Measurements from ENCODE around the gene STIM2. TPM values are rescaled to one million over a fixed set of nuclear protein-coding genes. Genes with fewer than 3 reads are reported as not detected.

The STIM2 gene
- total RNA-seq, 2 experiments from 2014 or later, result 54.6 to 66.3 TPM

GRCh38 chr4:27042411-27042810 lies 181.8 kb downstream of the STIM2 start:
- no peak overlapping the region for H3K4me3 Mint-ChIP-seq
- ATAC-seq (no peak), DNase-seq (no peak)
- no peak overlapping the region for H3K27ac Mint-ChIP-seq
- no peaks in the 10 kb centered on the region for H3K9me3 Mint-ChIP-seq (ENCODE audit: low read depth)
- CTCF ChIA-PET, result no interaction called here
- H3K36me3 Mint-ChIP-seq, result no peaks in the 10 kb centered on the region
- peaks cover 35% of the 10 kb centered on the region for H3K27me3 Mint-ChIP-seq
- H3K4me1 Mint-ChIP-seq, result peaks cover 4% of the 10 kb centered on the region

- H3K27ac Mint-ChIP-seq, result no peak overlapping the region
- no peaks in the 10 kb centered on the region for H3K9me3 Mint-ChIP-seq (ENCODE audit: low read depth)
- ATAC-seq, result no peak
- no peak for DNase-seq
- H3K4me3 Mint-ChIP-seq, result no peak overlapping the region
- H3K36me3 Mint-ChIP-seq, result no peaks in the 10 kb centered on the region
- CTCF ChIA-PET, result no interaction called here
- H3K27me3 Mint-ChIP-seq, result peaks cover 32% of the 10 kb centered on the region
- peaks cover 5% of the 10 kb centered on the region for H3K4me1 Mint-ChIP-seq
Observed at GRCh38 chr4:27043200-27043599, 182.6 kb downstream of the STIM2 start.

DNA sequence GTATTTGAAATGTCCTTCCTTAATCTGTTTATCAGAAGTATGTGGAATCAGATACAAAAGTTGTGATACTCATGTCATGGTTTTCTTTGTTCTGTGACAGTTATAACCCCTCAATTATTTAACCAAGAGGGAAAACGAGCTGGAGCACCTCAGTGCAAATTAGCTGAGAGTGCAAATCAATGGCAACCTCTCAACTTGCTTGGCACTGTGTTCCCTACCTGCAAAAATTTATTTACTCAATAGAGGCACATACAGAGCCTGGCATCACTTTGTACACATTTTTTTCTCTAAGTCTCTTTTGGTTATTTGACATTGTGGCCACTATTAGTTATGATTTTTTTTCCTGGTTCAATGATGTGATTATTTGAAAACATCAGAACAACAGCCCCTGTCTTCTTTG lies 186.2 kb downstream of the STIM2 start:
- H3K27ac Mint-ChIP-seq, result no peak overlapping the region
- no peaks in the 10 kb centered on the region for H3K36me3 Mint-ChIP-seq
- no peak overlapping the region for H3K4me3 Mint-ChIP-seq
- DNase-seq, result no peak
- peaks cover 2% of the 10 kb centered on the region for H3K4me1 Mint-ChIP-seq
- no peaks in the 10 kb centered on the region for H3K9me3 Mint-ChIP-seq (ENCODE audit: low read depth)
- CTCF ChIA-PET, result interaction anchor here (1.4 kb wide), 1 partner anchor 9 kb away, joined by 3 read pairs; no protein-coding TSS in a partner anchor
- H3K27me3 Mint-ChIP-seq, result peaks cover 48% of the 10 kb centered on the region
- ATAC-seq, result no peak

GRCh38 chr4:27048429-27049238 lies 188.0 kb downstream of the STIM2 start:
- no peak for ATAC-seq
- Mint-ChIP-seq H3K4me3 (no peak overlapping the region), H3K27me3 (peaks cover 45% of the 10 kb centered on the region), H3K27ac (no peak overlapping the region), H3K36me3 (no peaks in the 10 kb centered on the region), H3K4me1 (peaks cover 2% of the 10 kb centered on the region), H3K9me3 (ENCODE audit: low read depth) (no peaks in the 10 kb centered on the region)
- CTCF ChIA-PET, result interaction anchor here (0.6 to 1.5 kb wide), 6 partner anchors 12 to 1884 kb away, joined by 3 to 4 read pairs (median 4); no protein-coding TSS in a partner anchor
- DNase-seq, result no peak

GRCh38 chr4:27049239-27049829 lies 188.7 kb downstream of the STIM2 start:
- H3K27me3 Mint-ChIP-seq, result peaks cover 44% of the 10 kb centered on the region
- CTCF ChIA-PET, result interaction anchor here (1.0 to 1.2 kb wide), 2 partner anchors 12 to 36 kb away, joined by 3 to 4 read pairs; no protein-coding TSS in a partner anchor
- H3K4me3 Mint-ChIP-seq, result no peak overlapping the region
- H3K4me1 Mint-ChIP-seq, result peaks cover 2% of the 10 kb centered on the region
- ATAC-seq (no peak), DNase-seq (no peak)
- no peaks in the 10 kb centered on the region for H3K9me3 Mint-ChIP-seq (ENCODE audit: low read depth)
- H3K36me3 Mint-ChIP-seq, result no peaks in the 10 kb centered on the region
- H3K27ac Mint-ChIP-seq, result no peak overlapping the region

DNA sequence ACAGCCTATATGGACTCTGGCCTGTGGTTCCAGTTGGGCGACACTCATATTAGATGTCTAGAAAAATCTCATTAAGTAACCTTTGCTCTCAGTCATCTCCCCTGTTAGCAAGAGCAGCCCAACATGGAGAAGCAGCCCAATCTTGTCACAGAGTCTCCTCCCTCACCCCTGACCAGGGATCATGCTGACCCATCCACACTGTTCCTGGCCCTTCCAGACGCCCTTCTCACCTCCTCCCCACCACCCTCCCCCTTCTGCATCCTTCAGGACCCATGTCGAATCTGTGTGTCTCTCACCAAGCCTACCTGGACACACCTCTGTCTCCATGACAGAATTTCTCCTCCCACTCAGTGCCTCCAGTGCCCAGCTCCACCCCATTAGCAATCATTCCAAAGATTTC lies 190.1 kb downstream of the STIM2 start:
- no peak overlapping the region for H3K27ac Mint-ChIP-seq
- ATAC-seq (no peak), DNase-seq (no peak)
- H3K27me3 Mint-ChIP-seq, result peaks cover 32% of the 10 kb centered on the region
- H3K9me3 Mint-ChIP-seq (ENCODE audit: low read depth), result no peaks in the 10 kb centered on the region
- H3K4me3 Mint-ChIP-seq, result no peak overlapping the region
- CTCF ChIA-PET, result interaction anchor here (0.7 kb wide), 1 partner anchor 66 kb away, joined by 3 read pairs; no protein-coding TSS in a partner anchor
- no peaks in the 10 kb centered on the region for H3K36me3 Mint-ChIP-seq
- H3K4me1 Mint-ChIP-seq, result peaks cover 2% of the 10 kb centered on the region

GRCh38 chr4:27055221-27055760 lies 194.7 kb downstream of the STIM2 start:
- CTCF ChIA-PET, result interaction anchor here (0.6 to 1.2 kb wide), 2 partner anchors 9 to 620 kb away, joined by 3 read pairs; no protein-coding TSS in a partner anchor
- DNase-seq, result no peak
- Mint-ChIP-seq H3K27me3 (peaks cover 18% of the 10 kb centered on the region), H3K4me1 (no peaks in the 10 kb centered on the region), H3K4me3 (no peak overlapping the region), H3K27ac (no peak overlapping the region), H3K9me3 (ENCODE audit: low read depth) (no peaks in the 10 kb centered on the region), H3K36me3 (no peaks in the 10 kb centered on the region)
- ATAC-seq, result no peak

GRCh38 chr4:27056281-27056680 lies 195.6 kb downstream of the STIM2 start:
- Mint-ChIP-seq H3K4me1 (no peaks in the 10 kb centered on the region), H3K9me3 (ENCODE audit: low read depth) (no peaks in the 10 kb centered on the region), H3K36me3 (no peaks in the 10 kb centered on the region), H3K27me3 (peaks cover 11% of the 10 kb centered on the region), H3K4me3 (no peak overlapping the region), H3K27ac (no peak overlapping the region)
- DNase-seq (no peak), ATAC-seq (no peak)
- CTCF ChIA-PET, result interaction anchor here (1.2 kb wide), 1 partner anchor 10 kb away, joined by 3 read pairs; no protein-coding TSS in a partner anchor

DNA sequence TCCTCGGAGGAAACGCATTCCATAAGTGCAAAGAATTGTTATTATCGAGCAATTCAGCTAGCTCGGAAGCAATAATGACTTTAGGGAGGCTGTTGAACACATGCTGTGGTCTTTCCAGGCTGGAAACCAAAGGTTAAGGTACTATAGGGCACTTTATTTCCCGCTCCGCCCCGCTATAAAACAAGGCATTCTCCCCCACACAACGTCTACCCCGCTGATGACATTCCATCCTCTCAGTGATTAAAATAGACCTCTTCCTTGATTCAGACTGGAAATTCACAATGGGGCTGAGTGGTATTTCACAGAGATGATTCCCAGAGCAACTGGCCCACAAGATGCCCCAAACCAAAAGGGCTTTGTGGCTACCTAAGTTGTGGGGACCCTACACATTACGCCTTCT lies 196.4 kb downstream of the STIM2 start:
- Mint-ChIP-seq H3K4me3 (no peak overlapping the region), H3K4me1 (no peaks in the 10 kb centered on the region)
- CTCF ChIA-PET, result no interaction called here

GRCh38 chr4:27057662-27058061 lies 197.0 kb downstream of the STIM2 start:
- ATAC-seq, result no peak
- CTCF ChIA-PET, result no interaction called here

More for the DNA sequence above, 196.4 kb downstream of the STIM2 start:
- H3K27me3 Mint-ChIP-seq, result peaks cover 8% of the 10 kb centered on the region
- ATAC-seq (no peak), DNase-seq (no peak)
- no peaks in the 10 kb centered on the region for H3K9me3 Mint-ChIP-seq (ENCODE audit: low read depth)
- no peaks in the 10 kb centered on the region for H3K36me3 Mint-ChIP-seq
- H3K27ac Mint-ChIP-seq, result no peak overlapping the region

GRCh38 chr4:27058819-27059406 lies 198.3 kb downstream of the STIM2 start:
- Mint-ChIP-seq H3K4me1 (no peaks in the 10 kb centered on the region), H3K27me3 (peaks cover 6% of the 10 kb centered on the region), H3K27ac (no peak overlapping the region), H3K36me3 (no peaks in the 10 kb centered on the region), H3K4me3 (no peak overlapping the region), H3K9me3 (ENCODE audit: low read depth) (no peaks in the 10 kb centered on the region)
- no peak for DNase-seq
- CTCF ChIA-PET, result no interaction called here
- no peak for ATAC-seq

More at GRCh38 chr4:27057662-27058061, 197.0 kb downstream of the STIM2 start:
- Mint-ChIP-seq H3K27me3 (peaks cover 8% of the 10 kb centered on the region), H3K4me3 (no peak overlapping the region), H3K27ac (no peak overlapping the region), H3K9me3 (ENCODE audit: low read depth) (no peaks in the 10 kb centered on the region), H3K4me1 (no peaks in the 10 kb centered on the region), H3K36me3 (no peaks in the 10 kb centered on the region)
- DNase-seq, result no peak

GRCh38 chr4:27059446-27059845 lies 198.8 kb downstream of the STIM2 start:
- Mint-ChIP-seq H3K27me3 (peaks cover 6% of the 10 kb centered on the region), H3K4me3 (no peak overlapping the region), H3K36me3 (no peaks in the 10 kb centered on the region), H3K9me3 (ENCODE audit: low read depth) (no peaks in the 10 kb centered on the region), H3K27ac (no peak overlapping the region), H3K4me1 (no peaks in the 10 kb centered on the region)
- DNase-seq (no peak), ATAC-seq (no peak)
- CTCF ChIA-PET, result no interaction called here

- no peak for DNase-seq
- no peak overlapping the region for H3K4me3 Mint-ChIP-seq
- H3K9me3 Mint-ChIP-seq (ENCODE audit: low read depth), result no peaks in the 10 kb centered on the region
- no peak for ATAC-seq
- CTCF ChIA-PET, result interaction anchor here (0.8 kb wide), 1 partner anchor 10 kb away, joined by 3 read pairs; no protein-coding TSS in a partner anchor
- peaks cover 6% of the 10 kb centered on the region for H3K27me3 Mint-ChIP-seq
- H3K27ac Mint-ChIP-seq, result no peak overlapping the region
- H3K36me3 Mint-ChIP-seq, result no peaks in the 10 kb centered on the region
- H3K4me1 Mint-ChIP-seq, result no peaks in the 10 kb centered on the region
Observed at GRCh38 chr4:27062256-27062655, 201.6 kb downstream of the STIM2 start.
